AG09309 (cell line): ENCODE data around the gene SH3GL2.

ENCODE experiments used
- DNase-seq: peaks from one replicate; pipeline ENCODE4 v3.0.0-alpha.2; 2010; ENCODE audit warnings: low read depth
- H3K4me3 ChIP-seq: 2 replicates; pipeline ENCODE4 v1.5.1; 2011; ENCODE audit warnings: mild to moderate bottlenecking, low read depth, low read length, moderate library complexity; ENCODE audit not compliant: control insufficient read depth
- CTCF ChIP-seq: IDR thresholded peaks from 2 replicates; pipeline ENCODE4 v1.5.1; 2011; ENCODE audit warnings: mild to moderate bottlenecking, low read depth, low read length, inconsistent platforms; ENCODE audit not compliant: insufficient read depth, control insufficient read depth; ENCODE audit errors: missing control alignments

The SH3GL2 gene

GRCh38 chr9:17735859-17736258 lies 157.0 kb downstream of the SH3GL2 start:
- TF ChIP-seq CTCF, result no peak
- DNase-seq, result no peak
- no peak overlapping the region for H3K4me3 ChIP-seq

- H3K4me3 ChIP-seq, result no peak overlapping the region
- no peak for DNase-seq
- TF ChIP-seq CTCF, result no peak
These were observed 160.2 kb downstream of the SH3GL2 start for GRCh38 chr9:17739022-17739421.

- no peak for TF ChIP-seq CTCF
- no peak for DNase-seq
- no peak overlapping the region for H3K4me3 ChIP-seq
These were observed 160.9 kb downstream of the SH3GL2 start for GRCh38 chr9:17739736-17740135.

- no peak for TF ChIP-seq CTCF
- H3K4me3 ChIP-seq, result no peak overlapping the region
- no peak for DNase-seq
These were observed 163.2 kb downstream of the SH3GL2 start for GRCh38 chr9:17742067-17742466.

- DNase-seq, result no peak
- TF ChIP-seq CTCF, result no peak
These were observed 165.9 kb downstream of the SH3GL2 start for GRCh38 chr9:17744786-17745185.

GRCh38 chr9:17750269-17750668 lies 171.4 kb downstream of the SH3GL2 start:
- no peak for TF ChIP-seq CTCF
- no peak overlapping the region for H3K4me3 ChIP-seq
- no peak for DNase-seq

More at GRCh38 chr9:17744786-17745185, 165.9 kb downstream of the SH3GL2 start:
- H3K4me3 ChIP-seq, result no peak overlapping the region

- H3K4me3 ChIP-seq, result no peak overlapping the region
- no peak for TF ChIP-seq CTCF
- no peak for DNase-seq
These were observed 172.6 kb downstream of the SH3GL2 start for GRCh38 chr9:17751486-17751885.
